GM13976 (cell line): ENCODE results near the gene HABP2.

Experiments
- DNase-seq: peaks from one replicate; pipeline ENCODE4 v3.0.0; 2012; ENCODE audit warnings: low spot score
- in situ Hi-C: fragments of 300-500 bp; cut with MboI; formaldehyde crosslinking; loops from one replicate; pipeline ENCODE4 v1.12.0; 2022; ENCODE audit warnings: low sequenced_read_pairs, mixed read lengths, inconsistent platforms; ENCODE audit not compliant: unreplicated experiment
- TF ChIP-seq, protein P1 (sequence below): IDR thresholded peaks from 2 replicates; pipeline ENCODE4 v1.5.1; 2012; ENCODE audit warnings: borderline replicate concordance, mild to moderate bottlenecking; ENCODE audit not compliant: insufficient read depth; ENCODE audit errors: extremely low read depth, missing control alignments, control extremely low read depth

HABP2 gene

DNA sequence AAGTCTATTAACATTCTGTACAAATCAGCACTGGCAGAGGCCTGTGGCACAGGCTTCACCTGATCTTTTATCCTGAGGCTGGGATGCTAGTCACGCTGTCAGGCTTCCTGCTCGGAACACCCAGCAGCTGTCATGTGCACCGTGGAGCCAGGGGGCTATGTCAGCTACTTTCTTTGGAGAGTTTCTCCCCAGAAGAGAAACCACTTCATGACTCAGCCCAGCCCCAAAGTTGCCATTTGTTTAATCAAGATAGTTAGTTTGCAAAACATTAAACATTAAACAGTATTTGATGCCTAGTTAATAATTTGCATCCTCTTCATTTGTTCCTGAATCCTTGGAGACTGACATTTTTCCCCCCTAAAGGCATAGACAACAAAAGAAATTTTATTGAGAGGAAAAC is at the start of gene HABP2:
Gene HABP2 (plus strand): TSS at position 353 of the 400 bp plus-strand sequence. CDS start 69 bp downstream, outside the sequence.
- DNase-seq, result no peak
- in situ Hi-C loops, result no loop called here
- TF ChIP-seq, protein P1, sequence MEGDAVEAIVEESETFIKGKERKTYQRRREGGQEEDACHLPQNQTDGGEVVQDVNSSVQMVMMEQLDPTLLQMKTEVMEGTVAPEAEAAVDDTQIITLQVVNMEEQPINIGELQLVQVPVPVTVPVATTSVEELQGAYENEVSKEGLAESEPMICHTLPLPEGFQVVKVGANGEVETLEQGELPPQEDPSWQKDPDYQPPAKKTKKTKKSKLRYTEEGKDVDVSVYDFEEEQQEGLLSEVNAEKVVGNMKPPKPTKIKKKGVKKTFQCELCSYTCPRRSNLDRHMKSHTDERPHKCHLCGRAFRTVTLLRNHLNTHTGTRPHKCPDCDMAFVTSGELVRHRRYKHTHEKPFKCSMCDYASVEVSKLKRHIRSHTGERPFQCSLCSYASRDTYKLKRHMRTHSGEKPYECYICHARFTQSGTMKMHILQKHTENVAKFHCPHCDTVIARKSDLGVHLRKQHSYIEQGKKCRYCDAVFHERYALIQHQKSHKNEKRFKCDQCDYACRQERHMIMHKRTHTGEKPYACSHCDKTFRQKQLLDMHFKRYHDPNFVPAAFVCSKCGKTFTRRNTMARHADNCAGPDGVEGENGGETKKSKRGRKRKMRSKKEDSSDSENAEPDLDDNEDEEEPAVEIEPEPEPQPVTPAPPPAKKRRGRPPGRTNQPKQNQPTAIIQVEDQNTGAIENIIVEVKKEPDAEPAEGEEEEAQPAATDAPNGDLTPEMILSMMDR, result no peak

DNA sequence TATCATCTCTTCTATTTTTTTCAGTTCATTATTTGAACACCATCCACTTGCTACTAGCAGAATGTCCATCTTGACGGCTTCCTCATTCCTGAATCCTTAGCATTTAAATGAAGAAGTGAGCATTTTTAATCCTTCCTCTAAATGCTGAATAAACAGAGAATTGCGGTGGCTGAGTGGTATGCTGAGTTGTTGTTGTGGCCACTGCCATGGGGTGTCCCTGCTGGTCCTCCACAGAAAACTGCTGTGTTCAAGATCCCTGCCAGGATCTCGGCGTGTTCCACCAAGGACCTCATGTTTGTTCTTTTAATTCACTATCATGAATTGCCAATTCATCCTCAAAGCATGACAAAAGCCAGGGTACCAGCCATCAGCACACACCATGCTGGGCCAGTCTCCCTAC is 48.9 kb upstream of the HABP2 start:
- in situ Hi-C loops, result no loop called here
- no peak for DNase-seq
- TF ChIP-seq, protein P1, result no peak

DNA sequence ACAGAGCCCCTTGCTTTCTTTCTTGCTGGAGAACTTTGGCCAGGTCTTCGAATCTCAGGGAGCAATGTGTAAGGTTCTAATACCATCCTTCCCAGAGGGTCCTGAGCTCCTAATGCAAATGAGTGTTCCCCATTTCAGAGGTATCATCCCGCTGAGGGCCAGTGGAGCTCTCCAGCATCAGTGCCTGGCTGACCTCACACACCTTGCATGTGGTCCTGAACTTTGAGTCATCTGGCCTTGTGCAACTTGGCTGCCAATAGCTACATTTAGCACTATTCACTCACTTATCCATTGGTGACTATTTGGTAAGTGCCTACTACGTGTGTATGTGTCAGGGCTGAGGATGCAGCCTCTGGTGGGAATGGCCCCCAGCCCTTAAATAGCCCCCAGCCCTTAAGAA is 48.4 kb upstream of the HABP2 start:
- no peak for DNase-seq
- in situ Hi-C loops, result no loop called here
- TF ChIP-seq, protein P1, result no peak

DNA sequence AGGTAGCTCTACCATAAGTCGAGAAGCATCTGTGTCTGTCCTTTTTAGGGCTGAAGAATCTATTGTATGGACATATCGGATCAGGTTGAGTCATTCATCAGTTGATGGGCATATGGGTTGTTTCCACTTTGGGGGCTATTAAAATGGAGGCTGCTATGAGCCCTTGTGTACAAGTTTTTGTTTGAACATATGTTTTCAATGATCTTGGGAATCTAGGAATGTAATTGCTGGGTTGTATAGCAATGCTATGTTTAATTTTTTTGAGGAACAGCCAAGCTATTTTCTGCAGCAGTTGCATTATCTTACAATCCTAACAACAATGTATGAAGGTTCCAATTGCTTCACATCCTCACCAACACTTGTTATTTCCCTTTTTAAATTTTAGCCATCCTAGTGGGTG is 46.4 kb upstream of the HABP2 start:
- DNase-seq, result no peak
- in situ Hi-C loops, result no loop called here

DNA sequence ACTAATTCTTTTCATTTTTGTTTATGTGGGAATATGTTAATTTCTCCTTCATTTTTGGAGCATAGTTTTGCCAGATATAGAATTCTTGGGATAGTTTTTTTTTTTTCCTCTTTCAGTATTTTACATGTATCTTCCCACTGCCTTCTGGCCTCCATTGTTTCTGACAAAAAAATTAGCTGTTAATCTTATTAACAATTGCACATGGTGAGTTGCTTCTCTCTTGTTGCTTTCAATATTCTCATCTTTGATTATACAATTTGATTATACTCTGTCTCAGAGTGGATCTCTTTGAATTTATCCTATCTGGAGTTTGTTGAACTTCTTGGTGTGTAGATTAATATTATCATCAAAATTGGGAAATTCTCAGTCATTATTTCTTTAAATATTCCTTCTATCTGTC is 41.4 kb upstream of the HABP2 start:
- TF ChIP-seq, protein P1, result no peak
- no peak for DNase-seq
- in situ Hi-C loops, result no loop called here

More for the DNA sequence above, 46.4 kb upstream of the HABP2 start:
- TF ChIP-seq, protein P1, result no peak

DNA sequence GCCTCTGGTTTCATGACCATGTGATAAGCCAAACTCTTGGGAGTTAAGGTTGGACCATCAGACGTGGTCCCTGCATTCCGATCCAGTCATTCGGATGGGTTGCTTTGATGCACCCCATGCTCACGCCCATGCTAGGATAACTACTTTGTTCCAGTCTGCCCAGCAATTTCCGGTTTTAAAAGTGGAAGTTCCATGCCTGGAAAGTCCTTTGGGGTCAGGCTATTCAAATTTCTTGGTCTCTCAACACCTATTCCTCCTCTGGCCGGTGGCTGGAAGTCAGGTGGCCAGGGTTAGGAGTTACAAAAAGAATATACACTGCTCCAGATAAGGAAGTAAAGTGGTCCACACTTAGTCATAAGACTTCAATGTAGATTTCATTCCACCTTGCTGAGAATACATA is 37.7 kb upstream of the HABP2 start:
- no peak for DNase-seq
- in situ Hi-C loops, result no loop called here
- TF ChIP-seq, protein P1, result no peak

DNA sequence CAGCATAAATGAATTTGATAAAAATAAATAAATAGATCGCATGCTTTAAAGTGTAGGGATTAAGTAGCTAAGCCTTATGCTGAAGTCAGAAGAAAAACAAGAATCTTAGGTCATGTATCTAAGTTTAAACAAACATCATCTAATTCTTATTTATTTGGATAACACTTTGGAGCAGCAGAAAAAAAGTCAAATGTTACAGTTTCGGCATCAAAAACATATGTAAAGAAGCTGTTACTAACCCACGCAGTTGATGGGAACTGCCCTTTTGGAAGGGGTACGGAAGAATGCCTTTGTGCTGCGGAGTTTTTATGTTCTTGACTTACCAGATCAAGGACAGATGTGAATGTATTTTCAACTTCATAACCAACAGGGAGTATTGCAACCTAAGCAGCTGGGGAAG is 37.3 kb upstream of the HABP2 start:
- no peak for DNase-seq
- in situ Hi-C loops, result no loop called here
- TF ChIP-seq, protein P1, result no peak
